ENCODE measurements around the gene ANKRD13C. TPM values are rescaled to one million over a fixed set of nuclear protein-coding genes. Genes with fewer than 3 reads are reported as not detected.

Gene ANKRD13C
- total RNA-seq, 1 experiment from 2014 or later: 19.9 TPM

GRCh38 chr1:70317087-70317486 is 37.4 kb downstream of the ANKRD13C start:
- no peak for DNase-seq (ENCODE audit: low spot score)

GRCh38 chr1:70315782-70316181 is 38.7 kb downstream of the ANKRD13C start:
- in situ Hi-C loops (cut with HindIII; ENCODE audit: low sequenced_read_pairs): no loop called here
- DNase-seq (ENCODE audit: low spot score): no peak

More at GRCh38 chr1:70317087-70317486, 37.4 kb downstream of the ANKRD13C start:
- in situ Hi-C loops (cut with HindIII; ENCODE audit: low sequenced_read_pairs): no loop called here

- in situ Hi-C loops (cut with HindIII; ENCODE audit: low sequenced_read_pairs): no loop called here
- no peak for DNase-seq (ENCODE audit: low spot score)
Observed at GRCh38 chr1:70314706-70315304, 39.7 kb downstream of the ANKRD13C start.

- DNase-seq (ENCODE audit: low spot score): no peak
- in situ Hi-C loops (cut with HindIII; ENCODE audit: low sequenced_read_pairs): no loop called here
Observed at GRCh38 chr1:70311369-70311768, 43.2 kb downstream of the ANKRD13C start.

GRCh38 chr1:70299472-70299871 is 55.0 kb downstream of the ANKRD13C start:
- in situ Hi-C loops (cut with HindIII; ENCODE audit: low sequenced_read_pairs): no loop called here
- no peak for DNase-seq (ENCODE audit: low spot score)

- DNase-seq (ENCODE audit: low spot score): no peak
- in situ Hi-C loops (cut with HindIII; ENCODE audit: low sequenced_read_pairs): no loop called here
Observed at GRCh38 chr1:70295749-70296148, 58.8 kb downstream of the ANKRD13C start.

- DNase-seq (ENCODE audit: low spot score): no peak
- in situ Hi-C loops (cut with HindIII; ENCODE audit: low sequenced_read_pairs): no loop called here
Observed at GRCh38 chr1:70293186-70293843, 61.2 kb downstream of the ANKRD13C start.

GRCh38 chr1:70290218-70290617 is 64.3 kb downstream of the ANKRD13C start:
- in situ Hi-C loops (cut with HindIII; ENCODE audit: low sequenced_read_pairs): no loop called here

GRCh38 chr1:70288166-70288565 is 66.4 kb downstream of the ANKRD13C start:
- DNase-seq (ENCODE audit: low spot score): no peak
- in situ Hi-C loops (cut with HindIII; ENCODE audit: low sequenced_read_pairs): no loop called here

More at GRCh38 chr1:70290218-70290617, 64.3 kb downstream of the ANKRD13C start:
- DNase-seq (ENCODE audit: low spot score): no peak

- DNase-seq (ENCODE audit: low spot score): no peak
- in situ Hi-C loops (cut with HindIII; ENCODE audit: low sequenced_read_pairs): no loop called here
Observed at GRCh38 chr1:70286453-70286852, 68.1 kb downstream of the ANKRD13C start.

GRCh38 chr1:70284366-70284765 is 70.2 kb downstream of the ANKRD13C start:
- DNase-seq (ENCODE audit: low spot score): no peak
- in situ Hi-C loops (cut with HindIII; ENCODE audit: low sequenced_read_pairs): no loop called here

GRCh38 chr1:70278710-70279109 is 75.8 kb downstream of the ANKRD13C start:
- in situ Hi-C loops (cut with HindIII; ENCODE audit: low sequenced_read_pairs): no loop called here
- no peak for DNase-seq (ENCODE audit: low spot score)

GRCh38 chr1:70277875-70278274 is 76.6 kb downstream of the ANKRD13C start:
- DNase-seq (ENCODE audit: low spot score): no peak
- in situ Hi-C loops (cut with HindIII; ENCODE audit: low sequenced_read_pairs): no loop called here

- DNase-seq (ENCODE audit: low spot score): no peak
- in situ Hi-C loops (cut with HindIII; ENCODE audit: low sequenced_read_pairs): no loop called here
Observed at GRCh38 chr1:70265946-70266345, 88.6 kb downstream of the ANKRD13C start.

GRCh38 chr1:70264839-70265238 is 89.7 kb downstream of the ANKRD13C start:
- in situ Hi-C loops (cut with HindIII; ENCODE audit: low sequenced_read_pairs): no loop called here
- DNase-seq (ENCODE audit: low spot score): no peak

- in situ Hi-C loops (cut with HindIII; ENCODE audit: low sequenced_read_pairs): no loop called here
- DNase-seq (ENCODE audit: low spot score): no peak
Observed at GRCh38 chr1:70256664-70257063, 97.9 kb downstream of the ANKRD13C start.

- no peak for DNase-seq (ENCODE audit: low spot score)
- in situ Hi-C loops (cut with HindIII; ENCODE audit: low sequenced_read_pairs): no loop called here
Observed at GRCh38 chr1:70248729-70249128, 105.8 kb downstream of the ANKRD13C start.

GRCh38 chr1:70247768-70248167 is 106.8 kb downstream of the ANKRD13C start:
- in situ Hi-C loops (cut with HindIII; ENCODE audit: low sequenced_read_pairs): no loop called here
- DNase-seq (ENCODE audit: low spot score): no peak

GRCh38 chr1:70247122-70247521 is 107.4 kb downstream of the ANKRD13C start:
- in situ Hi-C loops (cut with HindIII; ENCODE audit: low sequenced_read_pairs): no loop called here
- no peak for DNase-seq (ENCODE audit: low spot score)

- no peak for DNase-seq (ENCODE audit: low spot score)
- in situ Hi-C loops (cut with HindIII; ENCODE audit: low sequenced_read_pairs): no loop called here
Observed at GRCh38 chr1:70239940-70240339, 114.6 kb downstream of the ANKRD13C start.

- in situ Hi-C loops (cut with HindIII; ENCODE audit: low sequenced_read_pairs): no loop called here
Observed at GRCh38 chr1:70234733-70235132, 119.8 kb downstream of the ANKRD13C start.

More at GRCh38 chr1:70234733-70235132, 119.8 kb downstream of the ANKRD13C start:
- no peak for DNase-seq (ENCODE audit: low spot score)
